Activated CD4-positive, alpha-beta T cell treated with anti-CD3 and anti-CD28 coated beads for 4 hours (primary cell): ENCODE measurements around the gene TSPEAR.
A peak's percentile ranks its signal among the peaks of the same experiment; 100 is the strongest.
"Not testable (repeated sequence)": the region's sequence is repeated elsewhere in the genome, so short reads cannot be mapped to it uniquely, and the experiment has no call there.

ENCODE experiments used
- DNase-seq, 2 donors: peaks; one replicate each; pipeline ENCODE4 v3.0.0-alpha.2; 2020

Gene TSPEAR

DNA sequence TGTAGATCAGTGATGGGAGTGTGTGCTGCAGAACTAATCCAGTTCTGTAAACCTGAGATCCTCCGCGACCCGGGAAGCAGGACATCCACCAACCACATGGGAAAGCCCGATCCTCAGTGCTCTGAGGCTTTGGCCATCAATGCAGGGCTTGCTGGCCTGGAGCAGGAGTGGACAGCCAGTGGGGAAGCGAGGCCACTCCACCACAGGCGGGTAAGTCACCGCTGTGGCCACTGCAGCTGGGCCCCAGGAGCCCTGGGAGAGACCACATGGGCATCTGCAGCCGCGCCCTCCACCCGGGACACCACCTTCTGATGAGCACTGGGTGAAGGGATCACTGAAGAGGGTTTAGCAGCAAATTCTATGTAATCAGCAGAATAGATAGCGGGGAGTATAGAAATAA is 30.2 kb downstream of the TSPEAR start:
- no peak for DNase-seq

DNA sequence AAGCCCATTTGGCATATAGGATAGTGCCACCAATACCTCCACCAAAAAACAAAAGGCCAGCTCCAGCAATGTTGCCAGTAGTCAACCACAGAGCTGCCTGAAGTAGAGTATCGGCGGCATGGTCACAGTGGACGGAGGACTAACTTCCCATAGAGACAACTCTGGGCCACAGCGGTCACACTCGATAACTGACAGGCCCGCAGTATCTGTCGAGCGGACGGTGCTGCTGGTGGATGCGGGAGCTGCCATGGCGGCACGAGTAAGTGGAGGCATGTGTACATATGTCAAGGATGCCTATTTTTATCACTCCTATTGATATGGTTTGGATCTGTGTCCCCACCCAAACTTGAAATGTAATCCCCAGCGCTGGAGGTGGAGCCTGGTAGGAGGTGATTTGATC is 33.5 kb downstream of the TSPEAR start:
- DNase-seq: no peak

DNA sequence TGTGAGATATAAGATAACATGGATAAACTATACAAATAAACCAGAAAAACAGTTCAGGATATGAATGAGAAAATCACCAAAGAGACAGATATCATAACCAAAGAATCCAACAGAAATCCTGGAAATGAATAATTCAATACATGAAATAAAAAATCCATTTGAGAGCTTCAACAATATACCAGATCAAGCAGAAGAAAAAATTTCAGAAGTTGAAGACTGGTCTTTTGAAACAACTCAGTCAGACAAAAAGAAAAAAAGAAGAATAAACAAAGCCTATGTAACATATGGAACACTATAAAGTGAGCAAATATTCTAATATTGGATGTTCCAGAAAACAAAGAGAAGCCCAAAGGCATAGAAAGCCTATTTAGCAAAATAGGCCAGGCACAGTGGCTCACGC is 39.5 kb downstream of the TSPEAR start:
- no peak for DNase-seq

DNA sequence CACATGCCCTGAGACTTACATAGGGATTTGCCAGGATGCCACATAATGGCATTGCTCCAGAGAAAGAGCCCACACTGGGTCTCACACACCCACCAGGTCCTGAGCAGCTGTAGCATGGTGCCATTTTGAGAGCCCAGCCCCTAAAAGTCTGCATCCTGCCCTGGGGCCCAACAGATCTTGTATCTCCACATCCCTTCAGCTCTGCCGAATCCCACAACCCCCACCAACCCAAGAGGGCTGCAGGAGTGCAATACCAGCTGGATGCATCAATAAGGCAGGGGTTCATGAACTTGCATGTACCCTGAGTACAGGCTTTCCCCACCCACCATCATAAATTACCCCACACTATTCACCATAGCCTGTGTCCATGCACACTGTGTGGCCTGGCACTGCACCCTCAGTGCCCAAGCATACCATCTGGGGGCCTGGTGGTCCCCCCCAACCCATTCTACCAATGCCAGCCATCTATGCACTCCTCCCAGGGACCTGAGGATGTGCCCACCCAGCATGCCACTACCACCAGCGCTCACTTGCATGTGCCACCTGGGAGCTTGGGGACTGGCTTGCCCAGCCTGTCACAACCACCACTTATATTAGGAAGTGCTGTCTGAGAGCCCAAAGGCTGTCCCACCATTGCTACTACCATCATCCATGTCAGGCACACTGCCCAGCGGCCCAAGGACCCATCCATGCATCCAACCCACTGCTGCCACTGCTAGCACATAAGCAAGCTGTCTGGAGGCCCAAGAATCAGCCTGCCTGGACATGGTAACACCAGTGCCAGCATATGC is 40.5 kb downstream of the TSPEAR start:
- DNase-seq: no peak

DNA sequence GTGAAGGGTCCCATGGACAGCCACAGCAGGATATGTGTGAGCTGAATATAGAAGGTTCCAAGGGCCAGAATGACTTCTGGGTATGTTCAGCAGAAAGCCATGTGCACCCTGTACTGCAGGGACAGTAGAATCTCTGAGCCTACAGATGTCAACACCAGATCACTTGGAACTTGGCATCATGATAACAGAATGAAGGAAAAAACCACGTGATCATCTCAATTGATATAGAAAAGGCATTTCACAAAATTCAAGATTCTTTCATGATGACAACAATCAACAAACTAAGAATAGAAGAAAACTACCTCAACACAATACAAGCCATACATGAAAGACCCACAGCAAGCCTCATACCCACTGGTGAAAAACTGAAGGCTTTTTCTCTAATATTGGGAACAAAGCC is 43.8 kb downstream of the TSPEAR start:
- no peak for DNase-seq

- no peak for DNase-seq
Measured at GRCh38 chr21:44666401-44667320, 44.7 kb downstream of the TSPEAR start, which contains the start of gene KRTAP12-2. KRTAP12-2 (minus strand) TSS chr21:44666927; CDS start chr21:44666886, 41 bp downstream.

- no peak for DNase-seq
Measured at GRCh38 chr21:44664691-44665090, 46.7 kb downstream of the TSPEAR start.

DNA sequence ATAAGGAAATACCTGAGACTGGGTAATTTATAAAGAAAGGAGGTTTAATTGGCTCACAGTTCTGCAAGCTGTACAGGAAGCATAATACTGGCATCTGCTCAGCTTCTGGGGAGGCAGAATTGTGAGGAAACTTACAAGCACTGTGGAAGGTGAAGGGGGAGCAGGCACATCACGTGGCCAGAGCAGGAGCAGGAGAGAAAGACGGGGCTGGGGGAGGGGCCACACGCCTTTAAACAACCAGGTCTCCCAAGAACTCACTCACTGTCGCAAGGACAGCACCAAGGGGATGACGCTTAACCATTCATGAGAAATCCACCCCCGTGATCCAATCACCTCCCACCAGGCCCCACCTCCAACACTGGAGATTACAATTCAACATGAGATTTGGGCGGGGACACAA is 49.8 kb downstream of the TSPEAR start:
- not testable (repeated sequence) for DNase-seq

DNA sequence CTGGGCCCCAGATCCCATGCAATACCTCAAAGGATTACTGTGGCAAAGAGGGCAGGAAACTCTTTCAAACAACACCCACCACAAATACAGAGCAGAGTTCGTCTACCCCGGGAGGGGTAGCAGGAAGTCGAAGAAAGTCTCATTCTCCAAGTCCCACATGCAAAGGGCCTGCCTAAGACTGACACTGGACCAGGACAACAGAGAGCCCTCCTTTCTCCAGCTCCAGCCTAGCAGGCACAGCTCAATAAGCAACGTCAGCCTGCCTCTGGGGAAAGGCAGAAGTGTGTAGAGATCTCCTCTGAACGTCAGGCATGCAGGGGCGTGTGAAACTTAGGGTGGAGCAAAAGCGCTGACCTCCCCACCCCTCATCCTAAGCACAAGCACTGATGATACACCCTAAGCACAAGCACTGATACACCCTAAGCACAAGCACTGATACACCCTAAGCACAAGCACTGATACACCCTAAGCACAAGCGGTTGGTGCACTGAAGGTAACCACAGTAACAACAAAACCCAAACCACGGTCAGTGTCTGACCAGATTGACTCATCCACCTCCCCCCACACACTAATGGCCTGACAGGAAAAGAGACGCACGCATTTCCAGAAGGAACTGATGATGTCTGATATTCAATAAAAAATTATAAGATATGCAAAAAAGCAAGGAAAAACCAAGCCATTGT is 52.3 kb downstream of the TSPEAR start:
- DNase-seq: no peak

- no peak for DNase-seq
Measured at GRCh38 chr21:44658541-44658910, 52.8 kb downstream of the TSPEAR start.

DNA sequence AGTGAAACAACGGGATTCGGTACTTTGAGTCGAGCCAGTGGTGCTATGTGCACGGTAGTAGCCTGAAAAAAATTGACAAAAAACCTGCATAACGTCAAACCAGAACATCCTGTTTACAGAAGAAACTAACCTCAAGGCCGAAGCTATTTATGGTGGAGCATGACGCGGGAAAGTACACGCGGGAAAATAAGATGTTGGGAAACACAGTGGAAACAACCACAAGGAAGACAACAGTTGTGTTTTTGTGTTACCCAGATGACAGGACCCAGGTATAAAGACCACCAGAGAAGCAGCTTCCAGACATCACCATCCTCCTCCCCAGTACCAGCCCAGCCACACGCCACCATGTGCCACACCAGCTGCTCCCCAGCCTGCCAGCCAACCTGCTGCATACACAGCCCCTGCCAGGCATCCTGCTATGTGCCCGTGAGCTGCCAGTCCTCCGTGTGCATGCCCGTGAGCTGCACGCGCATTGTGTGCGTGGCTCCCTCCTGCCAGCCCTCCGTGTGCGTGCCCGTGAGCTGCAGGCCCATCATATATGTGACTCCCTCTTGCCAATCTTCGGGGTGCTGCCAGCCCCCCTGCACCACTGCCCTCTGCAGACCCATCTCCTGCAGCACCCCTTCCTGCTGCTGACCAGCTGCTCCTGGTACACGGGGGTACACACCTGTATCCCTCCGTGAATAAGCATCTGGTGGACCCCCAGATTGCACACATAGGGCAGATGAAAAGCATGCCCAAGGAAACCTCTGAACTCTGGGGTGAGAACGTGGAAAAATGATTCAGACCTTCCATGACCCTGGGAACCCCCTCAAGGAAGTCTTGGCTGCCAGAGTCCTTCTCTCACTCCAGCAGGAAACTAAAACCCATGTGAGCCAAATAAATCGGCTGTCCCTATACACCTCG is 53.5 kb downstream of the TSPEAR start, which contains the start of gene KRTAP12-3:
Gene KRTAP12-3, plus strand, starts transcription at position 298 of the 906 bp plus-strand sequence. Its CDS starts 48 bp downstream, at position 346.
- DNase-seq: peak in 1 of 2 donors; percentile 42

- no peak for DNase-seq
Measured at GRCh38 chr21:44656868-44657267, 54.5 kb downstream of the TSPEAR start.

- no peak for DNase-seq
Measured at GRCh38 chr21:44654576-44655175, 56.7 kb downstream of the TSPEAR start, which contains the start of gene KRTAP12-4. KRTAP12-4 (minus strand) TSS chr21:44654659; CDS start chr21:44654614, 45 bp downstream.

DNA sequence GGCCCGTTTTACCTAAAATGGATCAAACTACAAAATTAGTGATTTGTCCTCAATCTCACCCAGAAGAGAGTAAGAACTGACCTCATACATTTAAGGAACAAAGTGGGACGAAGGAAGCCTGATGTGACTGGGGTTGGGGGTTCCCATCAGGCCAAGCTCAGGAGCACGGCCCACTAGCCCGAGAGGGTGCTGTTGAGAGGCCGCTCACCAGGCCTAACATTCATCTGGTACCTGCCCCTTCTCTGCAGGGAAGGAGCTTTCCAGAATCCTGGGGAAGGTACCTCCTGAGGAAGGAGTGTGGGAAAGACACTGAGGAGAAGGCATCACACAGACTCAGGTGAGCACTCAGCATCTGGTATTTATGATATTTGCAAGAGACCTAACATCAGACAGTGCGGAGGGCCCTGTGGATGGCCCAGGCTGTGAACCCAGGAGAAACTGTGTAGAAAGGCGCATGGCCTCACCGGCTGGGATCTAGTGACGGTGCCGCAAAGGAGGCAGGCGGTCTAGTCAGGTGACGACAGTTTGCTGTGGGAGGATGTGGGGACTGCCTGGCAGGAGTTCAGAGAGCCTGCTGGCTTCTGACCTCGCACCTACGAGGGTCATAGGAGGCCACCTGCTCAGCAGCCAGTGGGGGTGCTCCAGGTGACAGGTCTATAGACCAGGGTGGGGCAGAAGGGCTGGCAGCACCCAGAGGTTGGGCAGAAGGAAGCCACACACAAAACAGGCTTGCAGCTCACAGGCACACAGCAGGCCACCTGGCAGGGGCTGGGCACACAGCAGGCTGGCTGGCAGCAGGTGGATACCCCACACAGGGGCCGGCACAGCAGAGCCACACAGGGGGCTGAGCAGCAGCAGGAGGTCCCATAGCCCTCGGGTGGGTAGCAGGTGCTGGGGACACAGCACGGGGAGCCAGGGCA is 57.5 kb downstream of the TSPEAR start:
- DNase-seq: peak; percentile 16 to 43

GRCh38 chr21:44653123-44653522 is 58.2 kb downstream of the TSPEAR start:
- DNase-seq: no peak

- no peak for DNase-seq
Measured at GRCh38 chr21:44650973-44651675, 60.2 kb downstream of the TSPEAR start.

DNA sequence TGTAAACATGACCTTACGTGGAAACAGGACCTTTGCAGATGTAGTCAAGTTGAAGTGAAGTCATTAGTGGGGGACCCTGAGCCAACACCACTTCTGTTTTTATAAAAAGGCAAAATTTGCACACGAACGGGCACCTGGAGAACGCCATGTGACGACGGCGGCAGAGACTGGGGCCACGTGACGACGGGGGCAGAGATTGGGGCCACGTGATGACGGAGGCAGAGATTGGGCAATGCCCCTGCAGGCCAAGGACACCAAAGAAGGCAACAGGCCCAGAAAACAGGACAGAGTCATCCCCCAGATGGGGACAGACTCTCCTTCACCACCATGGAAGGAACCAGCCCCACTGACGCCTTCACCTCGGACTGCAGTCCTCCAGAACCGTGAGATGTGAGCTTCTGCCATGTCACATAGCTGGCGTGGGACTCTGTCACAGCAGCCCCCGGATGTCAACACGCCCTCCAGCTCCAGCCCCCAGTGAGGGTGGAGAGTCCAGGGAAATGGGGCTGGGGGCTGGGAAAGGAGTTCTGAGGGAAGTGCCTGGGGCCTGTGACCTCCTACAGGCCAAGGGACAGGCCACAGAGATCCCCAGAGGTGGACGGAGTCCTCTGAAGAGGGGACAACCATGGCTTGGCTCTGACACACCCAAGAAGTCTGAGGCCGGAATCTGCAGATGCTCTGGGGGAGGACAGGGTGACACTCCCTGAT is 61.0 kb downstream of the TSPEAR start:
- DNase-seq: no peak

GRCh38 chr21:44649521-44650100 is 61.8 kb downstream of the TSPEAR start:
- DNase-seq: no peak
